NCI-H187 treated with DMSO at 0.1 percent for 48 hours (cell line): ENCODE data around the gene LPP.

Experiments
- DNase-seq: peaks from one replicate; lab custom pipeline; 2025; lab: John Stamatoyannopoulos, UW

Gene LPP

GRCh38 chr3:188335656-188336055 is 181.7 kb downstream of the LPP start:
- DNase-seq = no peak

- no peak for DNase-seq
Observed at GRCh38 chr3:188336178-188336577, 182.2 kb downstream of the LPP start.

GRCh38 chr3:188337232-188337631 is 183.3 kb downstream of the LPP start:
- no peak for DNase-seq

- no peak for DNase-seq
Observed at GRCh38 chr3:188338086-188338485, 184.1 kb downstream of the LPP start.

GRCh38 chr3:188339410-188340295 is 185.7 kb downstream of the LPP start:
- no peak for DNase-seq

- DNase-seq = no peak
Observed at GRCh38 chr3:188341501-188341900, 187.5 kb downstream of the LPP start.

- DNase-seq = no peak
Observed at GRCh38 chr3:188342991-188343732, 189.2 kb downstream of the LPP start.

GRCh38 chr3:188343894-188344293 is 189.9 kb downstream of the LPP start:
- DNase-seq = no peak

- no peak for DNase-seq
Observed at GRCh38 chr3:188345223-188345622, 191.3 kb downstream of the LPP start.

GRCh38 chr3:188348435-188349244 is 194.7 kb downstream of the LPP start:
- DNase-seq = no peak

GRCh38 chr3:188349351-188349901 is 195.5 kb downstream of the LPP start:
- DNase-seq = no peak

- DNase-seq = no peak
Observed at GRCh38 chr3:188349933-188350332, 196.0 kb downstream of the LPP start.

- DNase-seq = no peak
Observed at GRCh38 chr3:188350961-188351360, 197.0 kb downstream of the LPP start.

- no peak for DNase-seq
Observed at GRCh38 chr3:188351648-188352047, 197.7 kb downstream of the LPP start.

- no peak for DNase-seq
Observed at GRCh38 chr3:188352196-188352927, 198.4 kb downstream of the LPP start.

GRCh38 chr3:188353426-188353825 is 199.5 kb downstream of the LPP start:
- no peak for DNase-seq

GRCh38 chr3:188358787-188359493 is 205.0 kb downstream of the LPP start:
- no peak for DNase-seq

GRCh38 chr3:188360364-188360881 is 206.5 kb downstream of the LPP start:
- no peak for DNase-seq

GRCh38 chr3:188361888-188362287 is 207.9 kb downstream of the LPP start:
- no peak for DNase-seq

GRCh38 chr3:188362405-188362831 is 208.5 kb downstream of the LPP start:
- no peak for DNase-seq
